B cell (primary cell): ENCODE data around the gene GABRR2.

Experiments used
- EZH2 ChIP-seq: IDR thresholded peaks from 2 replicates; pipeline ENCODE4 v1.6.1; 2012; ENCODE audit warnings: borderline replicate concordance, low read depth, mild to moderate bottlenecking, moderate library complexity, low read length; ENCODE audit not compliant: insufficient read depth, poor library complexity, severe bottlenecking
- TF ChIP-seq, protein P1 (sequence below): fragments of 200-600 bp; IDR thresholded peaks from one replicate; pipeline ENCODE4 v1.8.0; 2022; ENCODE audit warnings: antibody characterized with exemption, mild to moderate bottlenecking

- TF ChIP-seq, protein P1, sequence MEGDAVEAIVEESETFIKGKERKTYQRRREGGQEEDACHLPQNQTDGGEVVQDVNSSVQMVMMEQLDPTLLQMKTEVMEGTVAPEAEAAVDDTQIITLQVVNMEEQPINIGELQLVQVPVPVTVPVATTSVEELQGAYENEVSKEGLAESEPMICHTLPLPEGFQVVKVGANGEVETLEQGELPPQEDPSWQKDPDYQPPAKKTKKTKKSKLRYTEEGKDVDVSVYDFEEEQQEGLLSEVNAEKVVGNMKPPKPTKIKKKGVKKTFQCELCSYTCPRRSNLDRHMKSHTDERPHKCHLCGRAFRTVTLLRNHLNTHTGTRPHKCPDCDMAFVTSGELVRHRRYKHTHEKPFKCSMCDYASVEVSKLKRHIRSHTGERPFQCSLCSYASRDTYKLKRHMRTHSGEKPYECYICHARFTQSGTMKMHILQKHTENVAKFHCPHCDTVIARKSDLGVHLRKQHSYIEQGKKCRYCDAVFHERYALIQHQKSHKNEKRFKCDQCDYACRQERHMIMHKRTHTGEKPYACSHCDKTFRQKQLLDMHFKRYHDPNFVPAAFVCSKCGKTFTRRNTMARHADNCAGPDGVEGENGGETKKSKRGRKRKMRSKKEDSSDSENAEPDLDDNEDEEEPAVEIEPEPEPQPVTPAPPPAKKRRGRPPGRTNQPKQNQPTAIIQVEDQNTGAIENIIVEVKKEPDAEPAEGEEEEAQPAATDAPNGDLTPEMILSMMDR, result peak; percentile 23
- no peak for TF ChIP-seq EZH2
Observed at GRCh38 chr6:89242574-89243330, 72.3 kb downstream of the GABRR2 start.
